HG03196 (cell line): ENCODE results near the gene LTBP3.

Experiments
- ATAC-seq: cut with Tn5 transposase; IDR thresholded peaks from one replicate; pipeline ENCODE4 v1.9.1; 2021; ENCODE audit not compliant: unreplicated experiment

The LTBP3 gene

DNA sequence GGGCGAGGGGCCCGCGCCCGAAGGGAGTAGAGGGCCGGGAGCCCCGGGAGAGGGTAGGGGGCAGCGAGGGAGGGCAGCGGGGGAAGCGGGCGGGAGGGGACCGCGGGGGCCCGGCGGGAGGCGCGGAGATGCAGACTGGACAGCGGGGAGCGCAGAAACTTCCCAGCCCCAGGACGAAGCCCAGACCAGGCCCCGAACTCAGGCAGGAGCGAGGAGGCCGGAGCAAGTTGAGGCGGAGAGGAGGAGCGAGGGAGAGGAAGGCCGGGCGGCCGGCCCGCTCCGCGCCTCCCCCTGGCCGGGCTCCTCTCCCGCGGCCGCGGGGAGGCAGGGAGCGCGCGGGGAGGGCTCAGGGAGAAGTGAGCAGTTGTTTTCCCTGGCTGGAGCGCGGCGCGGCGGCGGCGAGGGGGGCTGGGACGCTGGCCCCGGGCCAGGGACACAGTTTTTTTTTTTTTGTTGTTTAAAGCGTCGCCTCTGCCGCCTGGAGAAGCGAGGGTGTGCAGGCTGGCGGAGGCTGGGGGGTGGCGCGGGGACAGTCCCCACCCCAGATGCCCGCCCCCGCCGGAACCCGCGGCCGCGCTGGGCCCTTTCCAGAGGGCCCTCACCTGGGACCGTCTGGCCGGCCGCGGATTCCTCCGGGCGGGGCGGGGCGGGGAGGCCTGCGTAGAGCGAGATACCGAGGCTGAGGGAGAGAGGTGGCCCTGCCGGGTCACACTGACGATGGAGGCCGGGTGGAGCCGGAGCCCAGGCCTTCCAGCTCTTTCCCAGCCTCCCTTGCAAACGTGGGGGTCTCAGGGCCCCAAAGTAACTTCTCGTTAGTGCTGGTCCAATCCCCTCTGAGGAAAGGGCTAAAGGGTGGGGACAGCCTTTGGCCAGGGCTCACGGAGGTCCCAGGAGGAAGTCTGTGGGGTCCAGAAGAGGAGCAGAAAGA is at the start of gene LTBP3:
Gene LTBP3 (minus strand): TSS at position 358 of the 928 bp plus-strand sequence. CDS start 400 bp downstream, outside the sequence.
- ATAC-seq: no peak

GRCh38 chr11:65606876-65607613 is 48.9 kb upstream of the LTBP3 start:
- ATAC-seq: no peak

DNA sequence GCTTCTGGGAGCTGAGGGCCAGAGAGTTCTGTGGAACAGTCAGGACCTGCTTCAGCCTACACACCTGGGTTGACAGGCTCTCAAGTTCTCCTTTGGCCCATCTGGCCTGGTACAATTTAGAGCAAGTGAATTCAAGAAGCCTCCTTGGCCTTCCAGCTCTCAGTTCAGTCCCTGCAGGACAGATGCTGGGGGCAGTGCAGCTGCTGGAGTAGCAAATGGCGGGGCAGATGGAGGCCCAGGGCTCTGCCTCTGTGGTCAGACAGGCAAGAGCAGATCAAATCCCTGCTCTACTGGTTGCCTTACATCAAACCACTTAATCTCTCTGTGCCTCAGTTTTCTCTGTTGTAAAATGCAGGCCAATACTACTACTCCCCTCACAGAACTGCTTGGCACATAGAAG is 46.1 kb upstream of the LTBP3 start:
- no peak for ATAC-seq

GRCh38 chr11:65599955-65600246 is 41.7 kb upstream of the LTBP3 start:
- ATAC-seq: no peak

GRCh38 chr11:65599216-65599954 is 41.2 kb upstream of the LTBP3 start:
- no peak for ATAC-seq

DNA sequence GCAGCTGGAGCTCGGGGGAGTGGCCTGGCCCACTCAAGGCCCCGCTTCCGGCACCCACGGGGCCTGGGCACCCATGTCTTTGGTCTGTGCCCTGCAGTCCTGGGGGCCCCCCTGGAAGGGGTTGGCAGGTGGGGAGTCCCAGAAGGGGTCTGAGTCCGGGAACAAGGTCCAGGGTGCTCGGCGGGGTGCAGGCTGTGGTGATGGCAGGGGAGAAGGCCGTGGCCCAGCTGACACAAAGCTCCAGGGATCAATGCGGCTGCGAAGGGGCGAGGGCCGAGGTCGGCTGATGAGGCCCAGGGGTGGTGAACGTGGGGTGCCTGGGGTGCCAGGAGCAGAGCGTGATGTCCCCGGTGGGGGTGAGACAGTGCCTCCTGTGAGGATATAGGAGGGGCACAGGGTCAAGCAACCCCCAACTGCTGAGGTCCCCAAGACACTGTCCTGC is 40.1 kb upstream of the LTBP3 start:
- ATAC-seq: no peak

- ATAC-seq: no peak
Observed at GRCh38 chr11:65596520-65596919, 38.4 kb upstream of the LTBP3 start.

DNA sequence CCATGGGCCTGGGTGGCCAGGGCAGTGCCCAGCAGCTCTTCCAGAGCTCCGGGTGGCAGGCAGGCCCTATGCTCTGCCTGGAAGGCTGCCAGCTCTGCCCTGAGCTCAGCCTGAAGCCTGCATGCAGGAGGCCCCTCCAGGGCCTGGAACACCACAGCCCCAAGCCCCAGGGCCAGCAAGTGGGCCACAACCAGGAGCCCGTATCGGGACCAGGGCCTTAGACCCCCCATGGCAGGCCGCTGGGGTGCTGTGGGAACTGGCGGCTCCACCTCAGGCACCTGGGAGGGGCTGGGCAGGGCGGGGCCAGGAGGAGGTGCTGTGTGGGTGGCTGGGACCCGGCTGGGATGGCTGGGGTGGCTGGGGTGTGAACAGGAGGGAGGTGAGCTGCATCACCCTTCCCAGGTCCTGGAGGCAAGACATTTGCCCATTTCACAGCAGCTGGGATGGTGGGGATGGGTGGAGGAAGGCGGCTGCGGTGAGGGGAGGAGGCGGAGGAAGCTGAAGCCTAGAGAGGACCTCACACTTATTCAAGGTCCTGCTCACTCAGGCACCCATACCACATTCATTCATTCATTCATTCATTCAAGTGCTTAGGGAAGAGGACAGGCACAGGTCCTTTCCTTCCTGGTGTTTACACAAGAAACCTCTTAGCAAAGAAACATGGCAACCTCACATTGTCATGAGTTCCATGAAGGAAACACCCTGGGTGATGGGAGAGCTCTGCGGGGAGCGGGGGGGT is 37.6 kb upstream of the LTBP3 start, which contains the start of gene KCNK7:
Gene KCNK7 (minus strand): TSS at position 258 of the 739 bp plus-strand sequence. CDS start 28 bp downstream, at position 230.
- ATAC-seq: no peak

GRCh38 chr11:65595131-65595530 is 37.0 kb upstream of the LTBP3 start:
- ATAC-seq: no peak

- ATAC-seq: no peak
Observed at GRCh38 chr11:65593518-65594414, 35.6 kb upstream of the LTBP3 start.

DNA sequence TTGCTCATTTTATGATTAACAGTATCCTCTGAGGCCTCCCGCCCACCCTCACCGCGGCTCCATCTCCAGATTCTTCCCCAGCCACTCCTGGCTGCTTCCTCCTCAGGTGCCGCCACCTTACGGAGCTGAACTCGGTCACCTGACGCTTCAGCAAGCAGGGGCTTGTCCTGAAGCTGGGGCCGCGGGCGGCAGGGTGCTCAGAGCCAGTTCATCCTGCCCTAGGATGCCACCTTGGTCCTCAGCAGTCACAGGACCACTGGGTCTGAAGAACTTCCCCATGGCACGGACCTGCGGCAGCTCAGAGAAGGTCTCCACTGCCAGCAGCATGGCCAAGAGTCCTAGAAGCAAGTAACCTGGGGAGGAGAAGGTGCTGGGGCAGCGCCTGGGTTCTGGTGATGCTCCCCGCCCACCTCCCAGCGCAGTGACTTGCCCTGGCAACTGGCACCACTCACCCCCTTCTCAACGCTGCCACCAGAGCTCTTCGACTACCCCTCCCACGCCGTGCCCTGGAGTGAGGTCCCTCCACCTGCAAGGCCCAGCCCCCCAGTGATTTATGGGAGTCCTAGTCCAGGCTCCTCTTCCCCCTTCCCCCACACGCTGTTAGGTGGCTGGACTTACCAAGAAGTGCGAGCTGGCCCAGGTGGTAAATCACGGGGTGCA is 34.8 kb upstream of the LTBP3 start:
- ATAC-seq: no peak

DNA sequence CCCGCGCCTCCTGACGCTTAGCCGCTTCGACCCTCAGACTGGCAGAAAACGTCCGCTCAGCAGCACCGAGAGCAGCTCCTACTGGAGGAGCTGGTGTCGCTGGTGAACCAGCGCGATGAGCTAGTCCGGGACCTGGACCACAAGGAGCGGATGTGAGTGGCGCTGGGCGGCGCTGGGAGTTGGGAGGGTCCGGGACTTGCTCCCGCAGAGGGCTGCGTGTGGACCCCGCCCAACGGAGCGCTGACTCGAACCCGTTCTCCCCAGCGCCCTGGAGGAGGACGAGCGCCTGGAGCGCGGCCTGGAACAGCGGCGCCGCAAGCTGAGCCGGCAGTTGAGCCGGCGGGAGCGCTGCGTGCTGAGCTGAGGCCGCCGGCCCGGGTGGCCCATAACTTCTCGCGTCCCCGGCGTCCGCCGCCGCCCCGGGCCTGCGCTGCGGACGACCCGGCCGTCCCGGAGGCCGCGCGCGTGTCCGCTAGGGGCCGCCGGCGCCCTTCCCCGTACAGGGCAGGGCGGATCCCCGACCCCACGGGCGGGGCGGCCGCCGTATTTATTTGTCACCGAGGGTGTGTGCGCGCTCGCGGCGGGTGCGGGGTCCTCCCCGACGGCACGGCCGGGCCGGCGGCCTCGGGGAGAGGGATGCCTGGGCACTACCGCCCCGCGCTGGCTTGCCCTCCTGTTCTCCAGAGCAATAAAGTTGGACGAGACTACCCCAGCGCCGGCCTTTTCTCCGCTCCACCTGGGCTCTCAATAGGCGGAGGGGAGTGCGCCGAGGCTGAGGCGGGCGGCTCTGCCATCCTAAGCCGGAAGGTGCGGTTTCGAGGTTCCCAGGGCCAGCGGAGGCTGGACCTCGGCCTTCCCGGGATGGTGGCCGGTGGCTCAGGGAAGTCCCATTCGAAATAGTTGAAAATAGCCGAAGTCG is 34.0 kb upstream of the LTBP3 start:
- no peak for ATAC-seq

DNA sequence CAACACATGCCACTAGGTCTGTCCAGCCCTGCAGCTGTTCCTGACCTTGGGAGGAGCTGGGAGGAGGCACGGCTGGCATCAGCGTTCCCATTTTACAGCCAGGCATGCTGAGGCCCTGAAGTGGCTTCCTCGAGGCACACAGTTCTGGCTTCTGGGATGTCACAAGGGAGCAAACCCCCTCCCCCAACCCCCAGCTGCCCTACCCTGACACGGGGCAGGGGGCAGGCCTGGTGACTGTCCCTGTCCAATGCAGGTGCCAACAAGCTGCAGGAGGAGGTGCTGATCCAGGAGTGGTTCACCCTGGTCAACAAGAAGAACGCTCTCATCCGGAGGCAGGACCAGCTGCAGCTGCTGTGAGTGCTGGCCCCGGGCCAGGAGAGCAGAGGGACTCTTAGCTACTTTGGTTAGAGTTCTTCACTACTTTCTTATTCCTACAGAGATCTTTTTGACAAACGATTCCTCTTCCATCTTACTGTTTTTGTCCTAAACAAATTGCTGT is 32.1 kb upstream of the LTBP3 start:
- no peak for ATAC-seq

DNA sequence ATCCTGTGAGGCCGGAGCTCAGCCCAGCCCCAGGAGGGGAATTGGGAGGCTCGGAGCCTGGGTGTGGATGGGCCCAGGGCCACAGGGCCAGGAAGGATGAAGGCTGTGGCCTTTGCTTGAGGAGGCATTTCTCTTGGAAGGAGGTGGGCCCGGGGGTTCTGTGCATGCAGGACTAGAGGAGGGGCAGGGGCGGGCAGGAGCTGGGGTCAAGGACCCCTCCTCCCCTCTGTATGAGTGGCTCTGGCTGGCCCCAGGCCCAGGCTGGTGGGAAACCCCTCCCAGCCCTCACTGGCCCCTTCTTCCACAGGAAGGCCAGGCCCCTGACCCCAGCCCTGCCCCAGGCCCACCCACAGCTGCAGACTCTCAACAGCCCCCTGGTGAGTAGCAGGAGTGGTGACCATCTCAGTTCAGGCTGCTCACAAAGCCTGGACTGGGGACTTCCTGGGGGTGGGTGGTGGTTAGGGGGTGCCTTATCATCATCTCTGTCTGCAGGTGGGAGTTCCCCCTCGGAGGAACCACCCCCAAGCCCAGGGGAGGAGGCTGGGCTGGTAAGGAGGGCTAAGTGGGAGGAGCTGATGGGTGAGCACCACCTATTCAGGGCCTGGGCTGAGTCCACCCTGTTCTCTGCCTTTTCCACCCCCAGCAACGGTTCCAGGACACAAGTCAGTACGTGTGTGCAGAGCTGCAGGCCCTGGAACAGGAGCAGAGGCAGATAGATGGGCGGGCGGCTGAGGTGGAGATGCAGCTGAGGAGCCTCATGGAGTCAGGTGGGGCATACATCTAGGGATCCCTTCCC is 31.5 kb upstream of the LTBP3 start:
- no peak for ATAC-seq

DNA sequence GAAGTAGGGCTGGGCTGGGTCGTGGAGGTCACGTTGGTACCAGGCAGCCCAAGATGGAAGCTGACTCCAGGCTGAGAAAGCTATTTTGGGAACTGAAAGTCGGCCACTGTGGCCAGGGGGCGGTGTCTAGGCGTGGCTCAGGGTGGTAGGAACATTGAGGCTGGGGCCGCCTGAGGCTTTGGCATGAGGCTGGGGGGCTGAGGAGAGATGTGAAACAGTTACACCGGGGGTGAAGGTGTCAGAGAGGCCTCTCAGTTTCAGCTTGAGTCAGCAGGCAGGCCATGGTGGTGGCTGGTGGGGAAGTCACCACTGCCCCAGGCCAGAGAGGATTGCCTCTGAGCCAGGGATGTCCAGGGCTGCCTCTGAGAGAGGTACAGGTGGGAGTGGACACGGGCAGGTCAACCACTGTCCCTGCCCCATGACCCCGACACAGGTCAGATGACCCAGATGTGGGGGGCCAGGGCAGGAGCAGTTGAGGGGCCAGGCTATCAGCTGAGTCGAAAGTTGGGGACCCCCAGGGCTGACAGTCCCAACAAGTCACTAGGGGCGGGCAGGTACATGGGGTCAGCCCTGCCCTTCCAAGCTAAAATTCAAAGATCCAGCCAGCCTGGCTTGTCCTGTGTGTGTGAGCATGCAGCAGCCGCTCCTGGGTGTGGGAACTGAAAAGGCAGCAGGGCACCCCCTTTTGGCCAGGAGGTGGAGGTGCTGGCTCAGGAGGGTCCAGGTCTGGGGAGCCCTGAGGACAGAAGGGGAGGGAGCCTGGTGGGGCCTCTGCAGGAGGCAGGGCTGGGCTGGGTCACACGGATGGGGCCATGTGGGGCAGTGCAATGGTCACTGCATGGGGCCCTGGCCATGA is 30.3 kb upstream of the LTBP3 start:
- peak; percentile 61 for ATAC-seq

DNA sequence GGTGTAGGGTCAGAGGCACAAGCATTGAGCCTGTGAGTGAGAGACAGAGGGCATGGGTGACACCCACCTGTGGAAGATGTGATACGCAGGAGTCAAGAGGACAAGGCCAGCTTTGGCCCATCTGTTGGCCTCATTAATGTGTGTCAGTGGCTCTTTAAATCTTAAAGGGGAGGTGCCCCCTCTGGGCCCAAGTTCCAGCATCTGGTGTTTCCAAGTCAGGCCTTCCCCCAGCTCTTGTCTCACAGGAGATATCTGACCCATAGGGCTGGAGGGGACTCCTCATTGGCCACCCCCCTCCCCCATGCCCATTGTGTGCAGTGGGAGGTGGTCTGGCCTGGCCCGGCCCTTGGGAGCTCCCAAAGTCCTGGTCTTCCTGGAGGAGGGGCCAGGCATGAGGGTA is 28.5 kb upstream of the LTBP3 start:
- ATAC-seq: no peak
